ENCODE data around the gene CT47C1. TPM values are rescaled to one million over a fixed set of nuclear protein-coding genes. Genes with fewer than 3 reads are reported as not detected.

Gene CT47C1
- polyA plus RNA-seq, 1 donor (not counting 4 experiments of a cell fraction or from before 2014, with no cell fraction given): not detected

- Histone ChIP-seq H3K9ac (ENCODE audit: control insufficient read depth, extremely low read depth, insufficient read depth, low read length) (no peak overlapping the region), H3K27ac (ENCODE audit: control insufficient read depth, insufficient read depth, low read length) (no peak overlapping the region), H3K9me1 (ENCODE audit: control insufficient read depth, extremely low read depth, insufficient read depth, low read length) (no peaks in the 10 kb centered on the region), H2AFZ (ENCODE audit: control insufficient read depth, low read length) (no peak overlapping the region), H3K79me2 (ENCODE audit: control insufficient read depth, insufficient read depth, low read length) (no peaks in the 10 kb centered on the region), H4K20me1 (ENCODE audit: control insufficient read depth, extremely low read depth, insufficient read depth, low read length) (no peaks in the 10 kb centered on the region), H3K4me1 (ENCODE audit: control insufficient read depth, extremely low read depth, insufficient read depth, low read length) (no peaks in the 10 kb centered on the region), H3K4me2 (ENCODE audit: control insufficient read depth, extremely low read depth, insufficient read depth, low read depth, low read length) (no peak overlapping the region), H3K4me3 (ENCODE audit: control insufficient read depth in 2 of 3, extremely low read depth in 1 of 3, insufficient read depth in 2 of 3, low read depth in 1 of 3, low read length in 3 of 3) (no peak overlapping the region), H3K36me3 (ENCODE audit: control insufficient read depth in 2 of 2, extremely low read depth in 1 of 2, insufficient read depth in 2 of 2, low read length in 2 of 2) (no peaks in the 10 kb centered on the region), H3K27me3 (ENCODE audit: control insufficient read depth, extremely low read depth, insufficient read depth, low read length) (no peaks in the 10 kb centered on the region), H3K9me3 (ENCODE audit: control insufficient read depth, low read depth, low read length) (no peaks in the 10 kb centered on the region)
- FAIRE-seq (no peak), DNase-seq (ENCODE audit: low read depth, low spot score) (no peak)
- dilution Hi-C loops (cut with MboI; ENCODE audit: extremely low pct_ligation_motif_present, low sequenced_read_pairs): no loop called here
- TF ChIP-seq EZH2 (IDR thresholded peaks at IDR 0.05; ENCODE audit: low read length) (no peak), CTCF (optimal IDR thresholded peaks at IDR 0.05 in 1 of 3, IDR thresholded peaks at IDR 0.05 in 1 of 3, conservative IDR thresholded peaks at IDR 0.05 in 1 of 3; ENCODE audit: extremely low read depth in 1 of 3, insufficient read depth in 2 of 3, low read length in 3 of 3) (no peak)
Measured at GRCh38 chrX:119042040-119042439, 30.8 kb upstream of the CT47C1 start.

GRCh38 chrX:119042996-119043395 lies 29.8 kb upstream of the CT47C1 start:
- Histone ChIP-seq H3K4me2 (ENCODE audit: control insufficient read depth, extremely low read depth, insufficient read depth, low read depth, low read length) (no peak overlapping the region), H3K79me2 (ENCODE audit: control insufficient read depth, insufficient read depth, low read length) (no peaks in the 10 kb centered on the region), H2AFZ (ENCODE audit: control insufficient read depth, low read length) (no peak overlapping the region), H3K27me3 (ENCODE audit: control insufficient read depth, extremely low read depth, insufficient read depth, low read length) (no peaks in the 10 kb centered on the region), H3K4me1 (ENCODE audit: control insufficient read depth, extremely low read depth, insufficient read depth, low read length) (no peaks in the 10 kb centered on the region), H3K9me1 (ENCODE audit: control insufficient read depth, extremely low read depth, insufficient read depth, low read length) (no peaks in the 10 kb centered on the region), H3K27ac (ENCODE audit: control insufficient read depth, insufficient read depth, low read length) (no peak overlapping the region), H4K20me1 (ENCODE audit: control insufficient read depth, extremely low read depth, insufficient read depth, low read length) (no peaks in the 10 kb centered on the region), H3K9ac (ENCODE audit: control insufficient read depth, extremely low read depth, insufficient read depth, low read length) (no peak overlapping the region), H3K4me3 (ENCODE audit: control insufficient read depth in 2 of 3, extremely low read depth in 1 of 3, insufficient read depth in 2 of 3, low read depth in 1 of 3, low read length in 3 of 3) (no peak overlapping the region), H3K36me3 (ENCODE audit: control insufficient read depth in 2 of 2, extremely low read depth in 1 of 2, insufficient read depth in 2 of 2, low read length in 2 of 2) (no peaks in the 10 kb centered on the region), H3K9me3 (ENCODE audit: control insufficient read depth, low read depth, low read length) (no peaks in the 10 kb centered on the region)
- TF ChIP-seq EZH2 (IDR thresholded peaks at IDR 0.05; ENCODE audit: low read length) (no peak), CTCF (optimal IDR thresholded peaks at IDR 0.05 in 1 of 3, IDR thresholded peaks at IDR 0.05 in 1 of 3, conservative IDR thresholded peaks at IDR 0.05 in 1 of 3; ENCODE audit: extremely low read depth in 1 of 3, insufficient read depth in 2 of 3, low read length in 3 of 3) (no peak)
- dilution Hi-C loops (cut with MboI; ENCODE audit: extremely low pct_ligation_motif_present, low sequenced_read_pairs): no loop called here
- DNase-seq (ENCODE audit: low read depth, low spot score) (no peak), FAIRE-seq (no peak)

Measured in keratinocyte (primary cell).